ENCODE data around the gene CCDC146.

CCDC146 gene

GRCh38 chr7:77315182-77315591, 192.8 kb downstream of the CCDC146 start:
- Histone ChIP-seq H3K9me2 (replicated peaks; ENCODE audit: insufficient read depth, low read length) (no peaks in the 10 kb centered on the region), H4K20me1 (ENCODE audit: low read depth, low read length) (no peaks in the 10 kb centered on the region), H3K9me3 (ENCODE audit: insufficient read depth, low read length) (no peaks in the 10 kb centered on the region), H2AFZ (ENCODE audit: low read depth, low read length, severe bottlenecking) (no peak overlapping the region), H3K4me3 (ENCODE audit: insufficient read depth, low read length, poor library complexity, severe bottlenecking) (no peak overlapping the region), H3F3A (ENCODE audit: insufficient read depth) (no peaks in the 10 kb centered on the region), H3K4me2 (ENCODE audit: low read depth, low read length, poor library complexity, severe bottlenecking) (no peak overlapping the region), H3K27me3 (ENCODE audit: low read length) (no peaks in the 10 kb centered on the region), H3K36me3 (ENCODE audit: low read length) (no peaks in the 10 kb centered on the region), H3K27ac (ENCODE audit: low read depth, low read length) (no peak overlapping the region), H3K79me2 (ENCODE audit: insufficient read depth, low read length) (no peaks in the 10 kb centered on the region), H3K9ac (ENCODE audit: low read length) (no peak overlapping the region)
- TF ChIP-seq CTCF (IDR thresholded peaks at IDR 0.05; ENCODE audit: insufficient read depth, low read length, poor library complexity, severe bottlenecking) (no peak), EZH2phosphoT487 (conservative IDR thresholded peaks at IDR 0.05; ENCODE audit: low read length) (no peak)

- Histone ChIP-seq H3F3A (ENCODE audit: insufficient read depth) (no peaks in the 10 kb centered on the region), H3K9me3 (ENCODE audit: insufficient read depth, low read length) (no peaks in the 10 kb centered on the region), H3K4me3 (ENCODE audit: insufficient read depth, low read length, poor library complexity, severe bottlenecking) (no peak overlapping the region), H3K9ac (ENCODE audit: low read length) (no peak overlapping the region), H3K9me2 (replicated peaks; ENCODE audit: insufficient read depth, low read length) (no peaks in the 10 kb centered on the region), H2AFZ (ENCODE audit: low read depth, low read length, severe bottlenecking) (no peak overlapping the region), H3K27me3 (ENCODE audit: low read length) (no peaks in the 10 kb centered on the region), H4K20me1 (ENCODE audit: low read depth, low read length) (no peaks in the 10 kb centered on the region), H3K27ac (ENCODE audit: low read depth, low read length) (no peak overlapping the region), H3K4me2 (ENCODE audit: low read depth, low read length, poor library complexity, severe bottlenecking) (no peak overlapping the region), H3K36me3 (ENCODE audit: low read length) (no peaks in the 10 kb centered on the region), H3K79me2 (ENCODE audit: insufficient read depth, low read length) (no peaks in the 10 kb centered on the region)
- TF ChIP-seq EZH2phosphoT487 (conservative IDR thresholded peaks at IDR 0.05; ENCODE audit: low read length) (no peak), CTCF (IDR thresholded peaks at IDR 0.05; ENCODE audit: insufficient read depth, low read length, poor library complexity, severe bottlenecking) (no peak)
Observed at GRCh38 chr7:77316219-77316978, 194.0 kb downstream of the CCDC146 start.

GRCh38 chr7:77318019-77318418, 195.6 kb downstream of the CCDC146 start:
- TF ChIP-seq CTCF (IDR thresholded peaks at IDR 0.05; ENCODE audit: insufficient read depth, low read length, poor library complexity, severe bottlenecking) (no peak), EZH2phosphoT487 (conservative IDR thresholded peaks at IDR 0.05; ENCODE audit: low read length) (no peak)
- no peaks in the 10 kb centered on the region for H3K9me3 ChIP-seq (ENCODE audit: insufficient read depth, low read length)
- no peak overlapping the region for H3K27ac ChIP-seq (ENCODE audit: low read depth, low read length)
- no peak overlapping the region for H3K4me2 ChIP-seq (ENCODE audit: low read depth, low read length, poor library complexity, severe bottlenecking)
- no peaks in the 10 kb centered on the region for H3K36me3 ChIP-seq (ENCODE audit: low read length)
- H3F3A ChIP-seq (ENCODE audit: insufficient read depth): no peaks in the 10 kb centered on the region
- H3K79me2 ChIP-seq (ENCODE audit: insufficient read depth, low read length): no peaks in the 10 kb centered on the region
- no peak overlapping the region for H3K9ac ChIP-seq (ENCODE audit: low read length)
- no peaks in the 10 kb centered on the region for H3K27me3 ChIP-seq (ENCODE audit: low read length)
- no peak overlapping the region for H2AFZ ChIP-seq (ENCODE audit: low read depth, low read length, severe bottlenecking)
- no peaks in the 10 kb centered on the region for H4K20me1 ChIP-seq (ENCODE audit: low read depth, low read length)
- H3K4me3 ChIP-seq (ENCODE audit: insufficient read depth, low read length, poor library complexity, severe bottlenecking): no peak overlapping the region
- no peaks in the 10 kb centered on the region for H3K9me2 ChIP-seq (replicated peaks; ENCODE audit: insufficient read depth, low read length)
